ENCODE measurements around the gene FAM228A. TPM values are rescaled to one million over a fixed set of nuclear protein-coding genes. Genes with fewer than 3 reads are reported as not detected.
"Not testable (repeated sequence)": the region's sequence is repeated elsewhere in the genome, so short reads cannot be mapped to it uniquely, and the experiment has no call there.

FAM228A gene
- total RNA-seq, result 0.20 TPM

- no peak for ATAC-seq
- DNase-seq (ENCODE audit: low spot score), result no peak
Observed at GRCh38 chr2:24174851-24175277, at the start of gene FAM228A. Gene FAM228A, plus strand, starts transcription at chr2:24175053. Its CDS starts 428 bp downstream, at chr2:24175481.

- ATAC-seq, result no peak
- no peak for DNase-seq (ENCODE audit: low spot score)
Observed at GRCh38 chr2:24125956-24126355, 48.9 kb upstream of the FAM228A start.

- no peak for DNase-seq (ENCODE audit: low spot score)
- ATAC-seq, result no peak
Observed at GRCh38 chr2:24132543-24132942, 42.3 kb upstream of the FAM228A start.

- not testable (repeated sequence) for DNase-seq (ENCODE audit: low spot score); ATAC-seq
Observed at GRCh38 chr2:24140305-24140704, 34.5 kb upstream of the FAM228A start.

GRCh38 chr2:24147364-24147763 lies 27.5 kb upstream of the FAM228A start:
- no peak for DNase-seq (ENCODE audit: low spot score)

GRCh38 chr2:24152413-24153197 lies 22.2 kb upstream of the FAM228A start:
- DNase-seq (ENCODE audit: low spot score) (no peak), ATAC-seq (peak; percentile 49)

More at GRCh38 chr2:24147364-24147763, 27.5 kb upstream of the FAM228A start:
- no peak for ATAC-seq

- peak; percentile 51 for ATAC-seq
- DNase-seq (ENCODE audit: low spot score), result no peak
Observed at GRCh38 chr2:24153478-24153877, 21.4 kb upstream of the FAM228A start.

- no peak for ATAC-seq
- no peak for DNase-seq (ENCODE audit: low spot score)
Observed at GRCh38 chr2:24158131-24158530, 16.7 kb upstream of the FAM228A start.

- ATAC-seq, result no peak
- no peak for DNase-seq (ENCODE audit: low spot score)
Observed at GRCh38 chr2:24159708-24160107, 15.1 kb upstream of the FAM228A start.

GRCh38 chr2:24160761-24161160 lies 14.1 kb upstream of the FAM228A start:
- DNase-seq (ENCODE audit: low spot score) (no peak), ATAC-seq (no peak)

GRCh38 chr2:24162494-24162893 lies 12.4 kb upstream of the FAM228A start:
- DNase-seq (ENCODE audit: low spot score), result no peak
- ATAC-seq, result no peak

- no peak for ATAC-seq
- no peak for DNase-seq (ENCODE audit: low spot score)
Observed at GRCh38 chr2:24163186-24163585, 11.7 kb upstream of the FAM228A start.

- no peak for ATAC-seq
Observed at GRCh38 chr2:24163601-24164000, 11.3 kb upstream of the FAM228A start.

GRCh38 chr2:24164416-24164973 lies 10.4 kb upstream of the FAM228A start:
- ATAC-seq, result peak; percentile 75
- DNase-seq (ENCODE audit: low spot score), result no peak

More at GRCh38 chr2:24163601-24164000, 11.3 kb upstream of the FAM228A start:
- no peak for DNase-seq (ENCODE audit: low spot score)

- no peak for DNase-seq (ENCODE audit: low spot score)
- no peak for ATAC-seq
Observed at GRCh38 chr2:24169023-24169422, 5.8 kb upstream of the FAM228A start.

GRCh38 chr2:24175631-24176187 lies 856 bp downstream of the FAM228A start:
- ATAC-seq, result no peak

GRCh38 chr2:24176326-24176725 lies 1.5 kb downstream of the FAM228A start:
- DNase-seq (ENCODE audit: low spot score) (no peak), ATAC-seq (no peak)

More at GRCh38 chr2:24175631-24176187, 856 bp downstream of the FAM228A start:
- DNase-seq (ENCODE audit: low spot score), result no peak

- ATAC-seq (no peak), DNase-seq (ENCODE audit: low spot score) (no peak)
Observed at GRCh38 chr2:24179683-24180082, 4.8 kb downstream of the FAM228A start.

- DNase-seq (ENCODE audit: low spot score), result no peak
- no peak for ATAC-seq
Observed at GRCh38 chr2:24181849-24182248, 7.0 kb downstream of the FAM228A start.

- ATAC-seq (no peak), DNase-seq (ENCODE audit: low spot score) (no peak)
Observed at GRCh38 chr2:24182507-24182906, 7.7 kb downstream of the FAM228A start.

- ATAC-seq, result no peak
- no peak for DNase-seq (ENCODE audit: low spot score)
Observed at GRCh38 chr2:24183366-24184069, 8.7 kb downstream of the FAM228A start.
